Neural cell (in vitro differentiated cells): ENCODE data around the gene ZNF154. TPM values are rescaled to one million over a fixed set of nuclear protein-coding genes. Genes with fewer than 3 reads are reported as not detected.

Experiments used
- H2AFZ ChIP-seq: fragments of 200-600, 300-800 bp; sonication (generic), shearing (Covaris generic); 2 replicates; pipeline ENCODE4 v1.6.0; 2014; ENCODE audit warnings: low read depth, mild to moderate bottlenecking, antibody characterized with exemption, low read length, moderate library complexity
- H3F3A ChIP-seq: fragments of 200-600 bp; shearing (Covaris generic); 2 replicates; pipeline ENCODE4 v1.6.1; 2016; ENCODE audit warnings: mild to moderate bottlenecking, moderate library complexity, mixed read lengths, antibody characterized with exemption, low read length; ENCODE audit not compliant: insufficient read depth, poor library complexity, severe bottlenecking
- H3K27ac ChIP-seq: fragments of 200-600, 300-800 bp; sonication (generic), shearing (Covaris generic); 2 replicates; pipeline ENCODE4 v1.5.1; 2014; ENCODE audit warnings: mild to moderate bottlenecking, low read length, moderate library complexity
- H3K27me3 ChIP-seq: fragments of 300-800, 200-600 bp; sonication (generic), shearing (Covaris generic); 2 replicates; pipeline ENCODE4 v1.6.0; 2014; ENCODE audit warnings: mild to moderate bottlenecking, low read depth, low read length, moderate library complexity; ENCODE audit not compliant: insufficient read depth
- H3K36me3 ChIP-seq: fragments of 300-800, 200-600 bp; sonication (generic), shearing (Covaris generic); 2 replicates; pipeline ENCODE4 v1.5.1; 2014; ENCODE audit warnings: mild to moderate bottlenecking, antibody characterized with exemption, low read length, moderate library complexity; ENCODE audit not compliant: insufficient read depth
- H3K4me2 ChIP-seq: fragments of 300-800, 200-600 bp; sonication (generic), shearing (Covaris generic); 2 replicates; pipeline ENCODE4 v1.6.0; 2014; ENCODE audit warnings: mild to moderate bottlenecking, low read length
- H3K4me3 ChIP-seq: fragments of 300-800, 200-600 bp; sonication (generic), shearing (Covaris generic); 2 replicates; pipeline ENCODE4 v1.5.1; 2014; ENCODE audit warnings: mild to moderate bottlenecking, low read length, moderate library complexity
- H3K79me2 ChIP-seq: fragments of 200-600 bp; shearing (Covaris generic); replicated peaks from 2 replicates; pipeline ENCODE4 v1.6.0; 2014; ENCODE audit warnings: mild to moderate bottlenecking, low read length, moderate library complexity; ENCODE audit not compliant: insufficient read depth
- H3K9ac ChIP-seq: fragments of 300-800, 200-600 bp; sonication (generic), shearing (Covaris generic); 2 replicates; pipeline ENCODE4 v1.6.1; 2016; ENCODE audit warnings: mild to moderate bottlenecking, low read length, mixed read lengths
- H3K9me2 ChIP-seq: fragments of 200-600 bp; shearing (Covaris generic); 2 replicates; pipeline ENCODE4 v1.6.1; 2016; ENCODE audit warnings: mild to moderate bottlenecking, low read length, mixed read lengths; ENCODE audit not compliant: insufficient read depth
- H3K9me3 ChIP-seq: fragments of 200-600, 300-800 bp; sonication (generic), shearing (Covaris generic); 2 replicates; pipeline ENCODE4 v1.6.1; 2016; ENCODE audit warnings: mild to moderate bottlenecking, mixed run types, low read length, moderate library complexity, mixed read lengths
- H4K20me1 ChIP-seq: fragments of 200-600 bp; shearing (Covaris generic); 2 replicates; pipeline ENCODE4 v1.6.1; 2016; ENCODE audit warnings: mild to moderate bottlenecking, mixed run types; ENCODE audit not compliant: insufficient read depth
- CTCF ChIP-seq: fragments of 450-650 bp; IDR thresholded peaks from 2 replicates; pipeline ENCODE4 v1.5.1; 2014; ENCODE audit warnings: antibody characterized with exemption, mild to moderate bottlenecking, moderate library complexity; ENCODE audit not compliant: poor library complexity, severe bottlenecking
- EP300 ChIP-seq: fragments of 450-650 bp; conservative IDR thresholded peaks from 2 replicates; pipeline ENCODE4 v1.6.1; 2014; ENCODE audit warnings: antibody characterized with exemption, mild to moderate bottlenecking, moderate library complexity; ENCODE audit not compliant: poor library complexity, severe bottlenecking
- EZH2 ChIP-seq: fragments of 200-600, 300-800 bp; shearing (Covaris generic), sonication (generic); IDR thresholded peaks from 2 replicates; pipeline ENCODE4 v1.6.1; 2014; ENCODE audit warnings: antibody characterized with exemption, low read length, borderline replicate concordance, mild to moderate bottlenecking; ENCODE audit not compliant: insufficient read depth, poor library complexity, severe bottlenecking
- MXI1 ChIP-seq: fragments of 450-650 bp; conservative IDR thresholded peaks from 2 replicates; pipeline ENCODE4 v1.6.1; 2014; ENCODE audit warnings: antibody characterized with exemption, mild to moderate bottlenecking; ENCODE audit not compliant: poor library complexity, severe bottlenecking
- POLR2AphosphoS5 ChIP-seq: IDR thresholded peaks from 2 replicates; pipeline ENCODE4 v1.6.1; 2012
- RAD21 ChIP-seq: fragments of 450-650 bp; conservative IDR thresholded peaks from 2 replicates; pipeline ENCODE4 v1.6.1; 2014; ENCODE audit warnings: antibody characterized with exemption, mild to moderate bottlenecking, moderate library complexity
- REST ChIP-seq: IDR thresholded peaks from 2 replicates; pipeline ENCODE4 v1.6.1; 2012; ENCODE audit warnings: borderline replicate concordance
- SMC3 ChIP-seq: fragments of 450-650 bp; conservative IDR thresholded peaks from 2 replicates; pipeline ENCODE4 v1.6.1; 2014; ENCODE audit warnings: antibody characterized with exemption, mild to moderate bottlenecking, moderate library complexity; ENCODE audit not compliant: poor library complexity
- TAF1 ChIP-seq: IDR thresholded peaks from 2 replicates; pipeline ENCODE4 v1.6.1; 2012; ENCODE audit warnings: low read depth
- polyA plus RNA-seq: library from polyadenylated mRNA; depleted of rRNA; stranded (reverse); fragments of >200 nt; gene quantifications from 2 replicates; pipeline ENCODE4 v1.2.3, GENCODE V29; 2014

Gene ZNF154
- polyA plus RNA-seq, 1 donor from 2014 or later, result 25.5 TPM

DNA sequence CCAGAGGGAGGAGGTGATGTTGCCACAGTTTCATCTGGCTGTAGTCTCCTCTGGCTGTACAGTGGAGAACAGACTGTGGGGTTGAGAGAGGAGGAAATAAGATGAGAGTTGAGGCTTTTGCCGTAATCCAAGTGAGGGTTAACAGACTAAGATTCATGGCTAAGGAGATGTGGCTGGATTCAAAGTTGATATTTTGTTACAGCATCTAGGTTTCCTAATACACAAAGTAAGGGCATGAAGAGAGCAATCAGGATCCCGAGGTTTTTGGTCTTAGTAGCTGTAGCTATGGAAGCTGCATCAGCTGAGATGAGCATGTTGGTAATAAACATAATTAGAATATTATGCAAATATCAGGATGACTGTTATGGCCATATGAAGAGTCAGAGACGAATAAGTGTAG lies 39.0 kb upstream of the ZNF154 start:
- H3K9ac ChIP-seq, result peak overlapping the region; percentile 97
- H3K9me2 ChIP-seq, result no peaks in the 10 kb centered on the region
- TF ChIP-seq RAD21, result no peak
- no peak for TF ChIP-seq SMC3
- TF ChIP-seq EZH2, result no peak
- TF ChIP-seq REST, result no peak
- TF ChIP-seq CTCF, result no peak
- no peak for TF ChIP-seq EP300
- no peak for TF ChIP-seq POLR2AphosphoS5
- no peaks in the 10 kb centered on the region for H3K9me3 ChIP-seq
- H3K4me3 ChIP-seq, result peak overlapping the region; percentile 91
- H3K27me3 ChIP-seq, result no peaks in the 10 kb centered on the region
- H3K27ac ChIP-seq, result no peak overlapping the region
- no peaks in the 10 kb centered on the region for H4K20me1 ChIP-seq
- no peaks in the 10 kb centered on the region for H3F3A ChIP-seq
- H3K4me2 ChIP-seq, result peak overlapping the region; percentile 94
- H3K79me2 ChIP-seq, result peaks cover 49% of the 10 kb centered on the region
- no peak overlapping the region for H2AFZ ChIP-seq
- H3K36me3 ChIP-seq, result peaks cover 15% of the 10 kb centered on the region

- H3K27me3 ChIP-seq, result no peaks in the 10 kb centered on the region
- H2AFZ ChIP-seq, result peak overlapping the region; percentile 84
- H3K36me3 ChIP-seq, result peaks cover 10% of the 10 kb centered on the region
- TF ChIP-seq EZH2 (no peak), EP300 (no peak), TAF1 (no peak), RAD21 (no peak), POLR2AphosphoS5 (no peak), CTCF (no peak), MXI1 (no peak), REST (no peak), SMC3 (no peak)
- H3F3A ChIP-seq, result no peaks in the 10 kb centered on the region
- H3K9me3 ChIP-seq, result no peaks in the 10 kb centered on the region
- peak overlapping the region; percentile 96 for H3K27ac ChIP-seq
- H3K9ac ChIP-seq, result peak overlapping the region; percentile 97
- peaks cover 46% of the 10 kb centered on the region for H3K79me2 ChIP-seq
- no peaks in the 10 kb centered on the region for H3K9me2 ChIP-seq
- peak overlapping the region; percentile 91 for H3K4me3 ChIP-seq
- H4K20me1 ChIP-seq, result no peaks in the 10 kb centered on the region
- H3K4me2 ChIP-seq, result peak overlapping the region; percentile 94
These were observed 38.4 kb upstream of the ZNF154 start for GRCh38 chr19:57747472-57747807.
